Gastrocnemius medialis (tissue), 4 donors: ENCODE measurements around the gene KANSL1L. TPM values are rescaled to one million over a fixed set of nuclear protein-coding genes. Genes with fewer than 3 reads are reported as not detected.
A peak's percentile ranks its signal among the peaks of the same experiment; 100 is the strongest.

Experiments
- ATAC-seq, 2 donors: fragments of 150-250 bp; one replicate each; pipeline ENCODE4 v1.9.1; 2016
- DNase-seq, 2 donors: peaks; one replicate each; pipeline ENCODE4 v3.0.0-alpha.2; 2019
- H3K27ac ChIP-seq, 4 donors: fragments of 200-600 bp; sonication (generic); 1 replicate in 1 of 4; 2 replicates in 3 of 4; pipeline ENCODE4 v1.5.1; 2016 to 2018; ENCODE audit warnings: mild to moderate bottlenecking in 2 of 4, moderate library complexity in 1 of 4
- H3K27me3 ChIP-seq, 3 donors: fragments of 200-600 bp; sonication (generic) in 2 of 3; 1 replicate in 1 of 3; 2 replicates in 2 of 3; pipeline versions ENCODE4 v1.5.1 to v1.6.0; 2016 to 2019; ENCODE audit warnings: mild to moderate bottlenecking in 1 of 3, moderate library complexity in 1 of 3
- H3K36me3 ChIP-seq, 2 donors: fragments of 200-600 bp; sonication (generic) in 1 of 2; one replicate each; pipeline ENCODE4 v1.5.1; 2017 to 2018
- H3K4me1 ChIP-seq, 2 donors: fragments of 200-600 bp; sonication (generic) in 1 of 2; one replicate each; pipeline ENCODE4 v1.5.1; 2016 to 2017; ENCODE audit warnings: mild to moderate bottlenecking in 2 of 2
- H3K4me3 ChIP-seq, 4 donors: fragments of 200-600 bp; sonication (generic) in 3 of 4; 1 replicate in 1 of 4; 2 replicates in 3 of 4; pipeline ENCODE4 v1.5.1; 2016 to 2019; ENCODE audit warnings: mild to moderate bottlenecking in 2 of 4
- H3K9me3 ChIP-seq, 3 donors: fragments of 200-600 bp; sonication (generic) in 2 of 3; 1 replicate in 1 of 3; 2 replicates in 2 of 3; pipeline ENCODE4 v1.5.1; 2016 to 2019
- POLR2A ChIP-seq, 2 donors: fragments of 450-650 bp; IDR thresholded peaks; one replicate each; pipeline ENCODE4 v1.6.1; 2017; ENCODE audit warnings: antibody characterized with exemption in 2 of 2, mild to moderate bottlenecking in 2 of 2, moderate library complexity in 2 of 2
- in situ Hi-C, 4 donors: fragments of 200-750 bp; cut with MboI; loops; one replicate each; pipeline versions ENCODE4 v1.15.0 to v1.8.0; 2017; ENCODE audit warnings: low sequenced_read_pairs in 4 of 4
- intact Hi-C: fragments of 100-400 bp; cut with DNase I; formaldehyde crosslinking; loops from one replicate; pipeline ENCODE4 v1.15.1; 2023; ENCODE audit warnings: low total_unique reads
- total RNA-seq, 4 donors: library from RNA; depleted of rRNA; stranded (reverse); fragments of >200 nt; gene quantifications; one replicate each; pipeline versions ENCODE4 v1.1.0 to v1.2.3, GENCODE V29; 2016
- TF ChIP-seq, protein P1 (sequence below), 5 experiments: fragments of 450-650 bp in 3 of 5; fragments of 200-600 bp in 2 of 5; sonication (generic) in 2 of 5; IDR thresholded peaks in 4 of 5; conservative IDR thresholded peaks in 1 of 5; 1 replicate in 4 of 5; 2 replicates in 1 of 5; pipeline ENCODE4 v1.5.1; 2016 to 2019; ENCODE audit warnings: antibody characterized with exemption in 5 of 5, mild to moderate bottlenecking in 3 of 5, moderate library complexity in 3 of 5

The KANSL1L gene, protein sequence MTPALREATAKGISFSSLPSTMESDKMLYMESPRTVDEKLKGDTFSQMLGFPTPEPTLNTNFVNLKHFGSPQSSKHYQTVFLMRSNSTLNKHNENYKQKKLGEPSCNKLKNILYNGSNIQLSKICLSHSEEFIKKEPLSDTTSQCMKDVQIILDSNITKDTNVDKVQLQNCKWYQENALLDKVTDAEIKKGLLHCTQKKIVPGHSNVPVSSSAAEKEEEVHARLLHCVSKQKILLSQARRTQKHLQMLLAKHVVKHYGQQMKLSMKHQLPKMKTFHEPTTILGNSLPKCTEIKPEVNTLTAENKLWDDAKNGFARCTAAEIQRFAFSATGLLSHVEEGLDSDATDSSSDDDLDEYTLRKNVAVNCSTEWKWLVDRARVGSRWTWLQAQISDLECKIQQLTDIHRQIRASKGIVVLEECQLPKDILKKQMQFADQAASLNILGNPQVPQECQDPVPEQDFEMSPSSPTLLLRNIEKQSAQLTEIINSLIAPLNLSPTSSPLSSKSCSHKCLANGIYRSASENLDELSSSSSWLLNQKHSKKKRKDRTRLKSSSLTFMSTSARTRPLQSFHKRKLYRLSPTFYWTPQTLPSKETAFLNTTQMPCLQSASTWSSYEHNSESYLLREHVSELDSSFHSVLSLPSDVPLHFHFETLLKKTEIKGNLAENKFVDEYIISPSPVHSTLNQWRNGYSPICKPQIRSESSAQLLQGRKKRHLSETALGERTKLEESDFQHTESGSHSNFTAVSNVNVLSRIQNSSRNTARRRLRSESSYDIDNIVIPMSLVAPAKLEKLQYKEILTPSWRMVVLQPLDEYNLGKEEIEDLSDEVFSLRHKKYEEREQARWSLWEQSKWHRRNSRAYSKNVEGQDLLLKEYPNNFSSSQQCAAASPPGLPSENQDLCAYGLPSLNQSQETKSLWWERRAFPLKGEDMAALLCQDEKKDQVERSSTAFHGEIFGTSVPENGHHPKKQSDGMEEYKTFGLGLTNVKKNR
- total RNA-seq = 10 to 100 TPM; 19.4 to 21.9 (median 20.4) TPM

DNA sequence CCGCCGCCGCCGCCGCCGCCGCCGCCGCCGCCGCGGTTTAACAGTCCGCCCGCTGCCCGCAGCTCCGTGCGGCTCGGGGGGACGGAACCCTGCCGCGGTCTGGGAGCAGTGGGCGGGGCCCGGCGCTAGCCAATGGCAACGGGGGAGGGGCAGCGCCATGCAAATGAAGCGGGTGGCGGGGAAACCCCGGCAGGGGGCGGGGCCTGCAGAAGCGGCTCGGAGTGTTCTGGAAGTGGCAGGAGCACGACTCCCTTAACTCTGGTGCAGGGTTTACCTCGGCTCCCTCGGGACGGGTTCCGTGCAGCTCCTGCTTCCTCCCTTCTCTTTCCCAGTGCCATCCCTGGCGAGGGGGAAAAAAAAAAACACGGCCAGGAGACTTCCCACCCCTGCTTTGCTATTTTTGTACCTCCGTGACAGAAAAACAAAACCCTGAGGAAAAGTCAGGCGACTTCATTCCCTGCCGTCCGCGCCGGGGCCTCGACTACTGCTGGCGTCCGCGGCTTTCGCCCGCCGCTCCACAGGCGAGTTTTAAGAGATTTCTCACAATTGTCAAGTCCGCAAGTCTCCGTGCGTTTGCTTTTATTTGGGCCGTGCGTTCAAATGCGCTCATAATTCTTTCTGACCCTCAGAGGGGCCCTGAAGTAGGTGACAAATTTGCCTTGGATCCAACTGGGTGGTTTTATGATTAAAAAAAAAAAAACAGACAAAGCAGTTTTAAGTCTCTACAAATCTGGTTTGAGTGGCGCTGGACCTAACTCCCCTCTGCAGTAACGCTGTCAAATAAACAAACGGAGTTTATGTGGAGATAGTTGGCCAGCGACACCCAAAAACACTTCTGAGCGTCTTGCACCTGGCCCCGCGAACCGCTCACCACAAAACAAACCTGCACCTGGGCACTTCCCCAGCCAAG is at the start of gene KANSL1L:
Gene KANSL1L, minus strand, starts transcription at position 101 of the 910 bp plus-strand sequence. CDS start 16,827 bp downstream, outside the sequence.
- H3K36me3 ChIP-seq = no peaks in the 10 kb centered on the region
- no peaks in the 10 kb centered on the region for H3K27me3 ChIP-seq
- TF ChIP-seq, protein P1, sequence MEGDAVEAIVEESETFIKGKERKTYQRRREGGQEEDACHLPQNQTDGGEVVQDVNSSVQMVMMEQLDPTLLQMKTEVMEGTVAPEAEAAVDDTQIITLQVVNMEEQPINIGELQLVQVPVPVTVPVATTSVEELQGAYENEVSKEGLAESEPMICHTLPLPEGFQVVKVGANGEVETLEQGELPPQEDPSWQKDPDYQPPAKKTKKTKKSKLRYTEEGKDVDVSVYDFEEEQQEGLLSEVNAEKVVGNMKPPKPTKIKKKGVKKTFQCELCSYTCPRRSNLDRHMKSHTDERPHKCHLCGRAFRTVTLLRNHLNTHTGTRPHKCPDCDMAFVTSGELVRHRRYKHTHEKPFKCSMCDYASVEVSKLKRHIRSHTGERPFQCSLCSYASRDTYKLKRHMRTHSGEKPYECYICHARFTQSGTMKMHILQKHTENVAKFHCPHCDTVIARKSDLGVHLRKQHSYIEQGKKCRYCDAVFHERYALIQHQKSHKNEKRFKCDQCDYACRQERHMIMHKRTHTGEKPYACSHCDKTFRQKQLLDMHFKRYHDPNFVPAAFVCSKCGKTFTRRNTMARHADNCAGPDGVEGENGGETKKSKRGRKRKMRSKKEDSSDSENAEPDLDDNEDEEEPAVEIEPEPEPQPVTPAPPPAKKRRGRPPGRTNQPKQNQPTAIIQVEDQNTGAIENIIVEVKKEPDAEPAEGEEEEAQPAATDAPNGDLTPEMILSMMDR (IDR thresholded peaks at IDR 0.05 in 4 of 5, conservative IDR thresholded peaks at IDR 0.05 in 1 of 5) = no peak
- peak; percentile 85 to 90 for TF ChIP-seq POLR2A (IDR thresholded peaks at IDR 0.05)
- in situ Hi-C loops = no loop called here
- peak within 1 kb of the TSS; percentile 72 to 96 (median 84) for H3K4me3 ChIP-seq
- H3K9me3 ChIP-seq = no peaks in the 10 kb centered on the region
- ATAC-seq (peak; percentile 83 to 85), DNase-seq (peak; percentile 98 to 99)
- H3K27ac ChIP-seq = peak within 1 kb of the TSS; percentile 99 to 100 (median 100)
- peaks cover 35 to 38% of the 10 kb centered on the region in 2 donors for H3K4me1 ChIP-seq
- intact Hi-C loops = loop anchor here (2.0 to 5.0 kb wide), 3 partner anchors 23 to 169 kb away; partner anchors contain the start of gene RPE

DNA sequence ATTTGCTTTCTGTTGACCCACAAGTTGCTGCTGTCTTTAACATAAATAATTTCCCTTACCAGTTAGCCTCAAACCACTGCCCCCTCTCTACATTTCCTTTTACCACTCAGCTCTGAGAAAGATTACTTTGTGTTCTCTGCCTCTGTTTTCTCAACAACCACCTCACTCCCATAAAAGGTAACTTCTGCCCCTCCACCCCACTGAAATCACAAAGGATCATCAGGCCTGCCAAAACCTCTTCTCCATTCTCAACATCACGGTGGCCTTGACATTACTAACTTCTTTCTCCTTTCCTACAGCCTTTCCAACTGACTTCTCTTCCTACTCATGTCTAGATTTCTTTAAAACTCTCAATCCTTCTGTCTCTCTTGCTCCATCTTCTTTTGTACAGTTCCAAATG is 43.9 kb upstream of the KANSL1L start:
- in situ Hi-C loops = no loop called here

DNA sequence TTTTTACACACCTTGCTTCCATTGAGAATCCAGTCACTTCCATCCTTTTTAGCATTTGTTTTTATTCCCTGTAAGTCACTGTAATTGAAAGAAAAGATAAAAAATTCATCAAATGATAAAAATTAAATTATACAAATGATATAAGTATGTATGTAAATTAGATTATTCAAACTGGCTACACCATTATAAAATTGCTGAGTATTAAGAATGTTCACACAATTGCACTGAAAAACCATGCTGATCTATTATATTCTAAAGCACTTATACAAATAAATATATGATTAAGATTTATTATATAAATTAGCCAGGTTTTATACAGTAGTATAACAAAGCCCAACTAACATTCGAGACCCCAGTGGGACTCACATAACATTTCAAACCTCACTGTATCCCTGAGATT is 39.0 kb upstream of the KANSL1L start:
- Histone ChIP-seq H3K27me3 (no peaks in the 10 kb centered on the region), H3K9me3 (no peaks in the 10 kb centered on the region), H3K36me3 (peaks cover 0 to 4% of the 10 kb centered on the region in 2 donors), H3K4me3 (no peak overlapping the region), H3K4me1 (no peaks in the 10 kb centered on the region), H3K27ac (no peak overlapping the region)
- DNase-seq (no peak), ATAC-seq (no peak)
- TF ChIP-seq, protein P1 (IDR thresholded peaks at IDR 0.05 in 4 of 5, conservative IDR thresholded peaks at IDR 0.05 in 1 of 5) = no peak
- no peak for TF ChIP-seq POLR2A (IDR thresholded peaks at IDR 0.05)
- intact Hi-C loops = no loop called here
- in situ Hi-C loops = no loop called here

More for the DNA sequence above, 43.9 kb upstream of the KANSL1L start:
- H3K4me1 ChIP-seq = no peaks in the 10 kb centered on the region
- H3K9me3 ChIP-seq = no peaks in the 10 kb centered on the region
- DNase-seq (no peak), ATAC-seq (no peak)
- H3K27ac ChIP-seq = no peak overlapping the region
- no peaks in the 10 kb centered on the region for H3K27me3 ChIP-seq
- no peak overlapping the region for H3K4me3 ChIP-seq
- intact Hi-C loops = no loop called here
- TF ChIP-seq, protein P1 (IDR thresholded peaks at IDR 0.05 in 4 of 5, conservative IDR thresholded peaks at IDR 0.05 in 1 of 5) = no peak
- no peak for TF ChIP-seq POLR2A (IDR thresholded peaks at IDR 0.05)
- H3K36me3 ChIP-seq = peaks cover 0 to 4% of the 10 kb centered on the region in 2 donors

DNA sequence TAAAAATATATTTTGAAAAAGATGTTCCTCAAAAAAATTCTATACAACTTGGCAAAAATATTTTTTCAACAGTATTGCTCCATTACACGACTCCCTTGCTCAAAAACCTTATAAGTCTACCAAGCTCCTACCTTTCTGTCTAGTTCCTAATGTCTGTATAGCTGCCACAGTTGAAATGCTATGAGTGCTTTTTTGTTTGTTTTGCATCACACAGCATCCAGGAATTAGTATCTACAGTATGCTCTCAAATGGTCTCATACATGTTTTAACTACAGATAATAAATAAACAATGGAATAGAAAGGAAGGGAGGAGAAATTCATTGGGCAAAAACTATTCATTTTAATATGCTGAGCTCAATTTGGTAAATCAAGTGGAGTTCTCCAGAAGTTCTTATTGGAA is 36.7 kb upstream of the KANSL1L start:
- Histone ChIP-seq H3K4me1 (no peaks in the 10 kb centered on the region), H3K9me3 (no peaks in the 10 kb centered on the region), H3K36me3 (no peaks in the 10 kb centered on the region), H3K27me3 (no peaks in the 10 kb centered on the region), H3K27ac (no peak overlapping the region), H3K4me3 (no peak overlapping the region)
- TF ChIP-seq, protein P1 (IDR thresholded peaks at IDR 0.05 in 4 of 5, conservative IDR thresholded peaks at IDR 0.05 in 1 of 5) = no peak
- no peak for TF ChIP-seq POLR2A (IDR thresholded peaks at IDR 0.05)
- in situ Hi-C loops = no loop called here
- no peak for ATAC-seq
- intact Hi-C loops = no loop called here
- DNase-seq = no peak
